ENCODE results near the gene SPO11.

DNA sequence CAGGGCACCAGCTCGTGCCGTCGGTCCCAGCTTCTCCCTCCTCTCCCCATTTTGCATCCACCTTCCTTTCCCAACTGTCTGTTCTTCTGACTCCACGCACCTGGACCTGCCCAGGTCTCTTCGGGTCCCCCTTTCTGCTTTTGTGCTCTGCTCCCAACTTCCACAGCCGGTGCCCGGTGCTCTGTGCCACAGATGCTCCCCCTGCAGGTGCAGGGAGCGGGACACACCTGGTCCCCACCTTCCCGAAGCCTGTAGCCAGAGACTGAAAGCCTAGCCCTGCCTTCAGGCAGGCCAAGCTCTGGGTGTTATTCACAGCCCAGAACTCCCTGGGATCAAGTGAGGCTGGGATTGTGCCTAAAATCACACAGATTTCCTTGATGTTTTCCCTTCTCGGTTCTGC, 38.6 kb upstream of the SPO11 start:
- TF ChIP-seq, protein P1, sequence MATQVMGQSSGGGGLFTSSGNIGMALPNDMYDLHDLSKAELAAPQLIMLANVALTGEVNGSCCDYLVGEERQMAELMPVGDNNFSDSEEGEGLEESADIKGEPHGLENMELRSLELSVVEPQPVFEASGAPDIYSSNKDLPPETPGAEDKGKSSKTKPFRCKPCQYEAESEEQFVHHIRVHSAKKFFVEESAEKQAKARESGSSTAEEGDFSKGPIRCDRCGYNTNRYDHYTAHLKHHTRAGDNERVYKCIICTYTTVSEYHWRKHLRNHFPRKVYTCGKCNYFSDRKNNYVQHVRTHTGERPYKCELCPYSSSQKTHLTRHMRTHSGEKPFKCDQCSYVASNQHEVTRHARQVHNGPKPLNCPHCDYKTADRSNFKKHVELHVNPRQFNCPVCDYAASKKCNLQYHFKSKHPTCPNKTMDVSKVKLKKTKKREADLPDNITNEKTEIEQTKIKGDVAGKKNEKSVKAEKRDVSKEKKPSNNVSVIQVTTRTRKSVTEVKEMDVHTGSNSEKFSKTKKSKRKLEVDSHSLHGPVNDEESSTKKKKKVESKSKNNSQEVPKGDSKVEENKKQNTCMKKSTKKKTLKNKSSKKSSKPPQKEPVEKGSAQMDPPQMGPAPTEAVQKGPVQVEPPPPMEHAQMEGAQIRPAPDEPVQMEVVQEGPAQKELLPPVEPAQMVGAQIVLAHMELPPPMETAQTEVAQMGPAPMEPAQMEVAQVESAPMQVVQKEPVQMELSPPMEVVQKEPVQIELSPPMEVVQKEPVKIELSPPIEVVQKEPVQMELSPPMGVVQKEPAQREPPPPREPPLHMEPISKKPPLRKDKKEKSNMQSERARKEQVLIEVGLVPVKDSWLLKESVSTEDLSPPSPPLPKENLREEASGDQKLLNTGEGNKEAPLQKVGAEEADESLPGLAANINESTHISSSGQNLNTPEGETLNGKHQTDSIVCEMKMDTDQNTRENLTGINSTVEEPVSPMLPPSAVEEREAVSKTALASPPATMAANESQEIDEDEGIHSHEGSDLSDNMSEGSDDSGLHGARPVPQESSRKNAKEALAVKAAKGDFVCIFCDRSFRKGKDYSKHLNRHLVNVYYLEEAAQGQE (IDR thresholded peaks at IDR 0.05; ENCODE audit: unreplicated experiment) = no peak
- TF ChIP-seq, protein P2, sequence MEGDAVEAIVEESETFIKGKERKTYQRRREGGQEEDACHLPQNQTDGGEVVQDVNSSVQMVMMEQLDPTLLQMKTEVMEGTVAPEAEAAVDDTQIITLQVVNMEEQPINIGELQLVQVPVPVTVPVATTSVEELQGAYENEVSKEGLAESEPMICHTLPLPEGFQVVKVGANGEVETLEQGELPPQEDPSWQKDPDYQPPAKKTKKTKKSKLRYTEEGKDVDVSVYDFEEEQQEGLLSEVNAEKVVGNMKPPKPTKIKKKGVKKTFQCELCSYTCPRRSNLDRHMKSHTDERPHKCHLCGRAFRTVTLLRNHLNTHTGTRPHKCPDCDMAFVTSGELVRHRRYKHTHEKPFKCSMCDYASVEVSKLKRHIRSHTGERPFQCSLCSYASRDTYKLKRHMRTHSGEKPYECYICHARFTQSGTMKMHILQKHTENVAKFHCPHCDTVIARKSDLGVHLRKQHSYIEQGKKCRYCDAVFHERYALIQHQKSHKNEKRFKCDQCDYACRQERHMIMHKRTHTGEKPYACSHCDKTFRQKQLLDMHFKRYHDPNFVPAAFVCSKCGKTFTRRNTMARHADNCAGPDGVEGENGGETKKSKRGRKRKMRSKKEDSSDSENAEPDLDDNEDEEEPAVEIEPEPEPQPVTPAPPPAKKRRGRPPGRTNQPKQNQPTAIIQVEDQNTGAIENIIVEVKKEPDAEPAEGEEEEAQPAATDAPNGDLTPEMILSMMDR (conservative IDR thresholded peaks at IDR 0.05; ENCODE audit: low read depth in 2 of 2) = peak; percentile 54 to 70
- TF ChIP-seq EZH2 (IDR thresholded peaks at IDR 0.05; ENCODE audit: low read depth, unreplicated experiment) = no peak
- no peak for TF ChIP-seq POLR2AphosphoS5 (IDR thresholded peaks at IDR 0.05; ENCODE audit: low read depth)
- TF ChIP-seq EZH2phosphoT487 (IDR thresholded peaks at IDR 0.05; ENCODE audit: unreplicated experiment) = no peak
- TF ChIP-seq NANOG (IDR thresholded peaks at IDR 0.05; ENCODE audit: borderline replicate concordance) = no peak

Data from GM23338 (cell line).